Ascending aorta (tissue), 2 donors: ENCODE data around the gene ZNF491. TPM values are rescaled to one million over a fixed set of nuclear protein-coding genes. Genes with fewer than 3 reads are reported as not detected.

ENCODE experiments used
- DNase-seq, 2 donors: peaks; one replicate each; pipeline ENCODE4 v3.0.0-alpha.2; 2019; ENCODE audit warnings: low spot score in 2 of 2
- H3K27ac ChIP-seq, 2 donors: fragments of 200-600 bp; sonication (generic); one replicate each; pipeline ENCODE4 v1.5.1; 2016 to 2017; ENCODE audit warnings: mild to moderate bottlenecking in 1 of 2
- H3K27me3 ChIP-seq: fragments of 200-600 bp; sonication (generic); one replicate; pipeline ENCODE4 v1.5.1; 2017
- H3K36me3 ChIP-seq, 2 donors: fragments of 200-600 bp; sonication (generic); one replicate each; pipeline ENCODE4 v1.5.1; 2016
- H3K4me1 ChIP-seq, 2 donors: fragments of 200-600 bp; sonication (generic); one replicate each; pipeline ENCODE4 v1.5.1; 2016 to 2017; ENCODE audit warnings: mild to moderate bottlenecking in 1 of 2
- H3K4me3 ChIP-seq, 2 donors: fragments of 200-600 bp; sonication (generic); one replicate each; pipeline ENCODE4 v1.5.1; 2016 to 2017; ENCODE audit warnings: mild to moderate bottlenecking in 1 of 2
- H3K9me3 ChIP-seq, 2 donors: fragments of 200-600 bp; sonication (generic); one replicate each; pipeline ENCODE4 v1.5.1; 2016
- CTCF ChIP-seq, 3 experiments: fragments of 200-600 bp in 2 of 3; fragments of 450-650 bp in 1 of 3; sonication (generic) in 2 of 3; IDR thresholded peaks; one replicate each; pipeline ENCODE4 v1.5.1; 2016 to 2019; ENCODE audit warnings: antibody characterized with exemption in 3 of 3, mild to moderate bottlenecking in 1 of 3, moderate library complexity in 1 of 3
- intact Hi-C: fragments of 100-400 bp; cut with DNase I; formaldehyde crosslinking; loops from one replicate; pipeline ENCODE4 v1.15.1; 2023
- total RNA-seq: library from RNA; depleted of rRNA; stranded (reverse); fragments of >200 nt; gene quantifications from one replicate; pipeline ENCODE4 v1.1.0, GENCODE V29; 2016

Gene ZNF491
- total RNA-seq, 1 donor from 2014 or later = not detected

DNA sequence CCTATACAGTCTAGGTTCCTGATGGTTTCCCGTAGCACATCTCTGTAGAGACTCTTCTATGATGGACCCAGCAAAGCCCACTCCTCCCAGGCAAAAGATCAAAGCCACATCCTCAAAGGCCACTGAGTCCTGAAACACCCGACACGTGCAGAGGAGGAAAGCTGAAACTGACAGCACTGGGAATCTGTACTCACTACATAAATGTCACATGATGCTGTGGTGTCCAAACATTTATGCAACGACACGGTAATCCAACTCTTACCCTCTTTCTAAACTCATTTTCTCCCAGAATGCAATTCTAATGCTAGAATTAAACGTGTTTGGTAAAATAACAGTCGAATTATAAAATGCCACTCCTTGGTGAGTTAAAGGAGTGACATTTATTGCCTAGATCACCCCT is 38.5 kb upstream of the ZNF491 start:
- no peak for TF ChIP-seq CTCF (IDR thresholded peaks at IDR 0.05)
- intact Hi-C loops = no loop called here

GRCh38 chr19:11763117-11763516 is 35.2 kb upstream of the ZNF491 start:
- Histone ChIP-seq H3K4me3 (no peak overlapping the region), H3K4me1 (peaks cover 0 to 5% of the 10 kb centered on the region in 2 donors), H3K27me3 (no peaks in the 10 kb centered on the region), H3K36me3 (no peaks in the 10 kb centered on the region), H3K27ac (no peak overlapping the region), H3K9me3 (no peaks in the 10 kb centered on the region)
- no peak for TF ChIP-seq CTCF (IDR thresholded peaks at IDR 0.05)
- no peak for DNase-seq
- intact Hi-C loops = no loop called here

More for the DNA sequence above, 38.5 kb upstream of the ZNF491 start:
- Histone ChIP-seq H3K4me3 (no peak overlapping the region), H3K36me3 (no peaks in the 10 kb centered on the region), H3K9me3 (peaks cover 0 to 12% of the 10 kb centered on the region in 2 donors), H3K4me1 (no peaks in the 10 kb centered on the region), H3K27ac (no peak overlapping the region), H3K27me3 (no peaks in the 10 kb centered on the region)
- DNase-seq = no peak

GRCh38 chr19:11763611-11764010 is 34.7 kb upstream of the ZNF491 start:
- no peak overlapping the region for H3K27ac ChIP-seq
- peaks cover 0 to 10% of the 10 kb centered on the region in 2 donors for H3K4me1 ChIP-seq
- no peaks in the 10 kb centered on the region for H3K36me3 ChIP-seq
- TF ChIP-seq CTCF (IDR thresholded peaks at IDR 0.05) = no peak
- H3K27me3 ChIP-seq = no peaks in the 10 kb centered on the region
- no peak for DNase-seq
- no peaks in the 10 kb centered on the region for H3K9me3 ChIP-seq
- intact Hi-C loops = no loop called here
- no peak overlapping the region for H3K4me3 ChIP-seq

DNA sequence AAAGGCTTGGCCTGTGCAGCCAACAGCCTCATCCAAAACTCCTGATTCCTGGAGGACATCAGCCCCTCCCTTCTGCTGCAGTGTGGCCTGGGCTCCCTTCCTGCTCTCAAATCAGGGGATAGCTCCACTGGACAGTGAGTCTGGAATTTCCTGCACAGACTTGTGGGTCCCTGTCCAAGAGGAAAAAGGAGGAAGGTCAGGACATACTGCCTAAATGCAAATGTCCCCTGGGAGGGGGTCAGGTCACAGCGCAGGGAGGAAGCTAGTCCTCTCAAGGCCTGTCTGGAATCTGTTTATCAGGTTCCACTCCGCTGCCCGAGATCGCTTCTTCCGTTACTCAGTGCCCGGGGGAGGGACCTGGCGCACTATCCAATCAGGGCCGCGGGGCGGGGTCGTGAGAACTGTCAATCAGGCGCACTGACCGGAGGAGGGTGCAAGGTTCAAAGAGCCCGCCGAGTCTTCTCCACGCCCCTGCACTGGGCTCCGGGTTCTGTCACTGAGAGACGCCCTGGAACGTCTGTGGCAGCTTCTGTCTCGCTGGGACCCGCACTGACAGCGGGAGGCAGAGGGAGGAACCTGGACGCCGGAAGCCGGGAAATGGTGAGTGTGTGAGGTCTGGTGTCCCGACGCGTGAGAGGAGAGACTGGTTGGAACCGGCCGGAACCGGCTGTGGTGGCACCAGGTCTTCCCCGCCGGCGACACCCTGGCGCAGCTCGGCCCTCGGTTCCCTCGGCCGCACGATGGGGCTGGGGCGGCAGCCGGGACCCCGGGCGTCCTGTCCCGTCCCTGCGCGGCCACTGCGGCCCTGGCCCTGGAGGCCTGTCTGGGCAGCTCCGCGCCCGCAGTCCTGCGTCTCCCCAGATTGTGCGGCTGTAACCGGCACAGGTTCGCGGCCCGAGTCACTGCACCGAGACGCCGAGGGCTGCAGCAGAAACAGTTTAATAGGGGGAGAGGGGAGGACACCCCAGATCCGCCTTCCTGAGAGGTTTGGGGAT is 31.4 kb upstream of the ZNF491 start, which contains the start of gene ZNF441:
Gene ZNF441, plus strand, starts transcription at position 404 of the 995 bp plus-strand sequence. Its CDS starts 194 bp downstream, at position 598.
- intact Hi-C loops = loop anchor here (1.0 to 2.0 kb wide), 4 partner anchors 28 to 72 kb away; partner anchors contain the start of gene ZNF440
- Histone ChIP-seq H3K4me1 (peaks cover 0 to 11% of the 10 kb centered on the region in 2 donors), H3K27ac (peak within 1 kb of the TSS; percentile 91 to 95), H3K4me3 (peak within 1 kb of the TSS; percentile 93 to 94), H3K27me3 (no peaks in the 10 kb centered on the region), H3K36me3 (peaks cover 0 to 3% of the 10 kb centered on the region in 2 donors), H3K9me3 (peaks cover 0 to 21% of the 10 kb centered on the region in 2 donors)
- peak; percentile 89 to 98 for DNase-seq
- TF ChIP-seq CTCF (IDR thresholded peaks at IDR 0.05) = no peak

GRCh38 chr19:11767633-11768133 is 30.6 kb upstream of the ZNF491 start:
- TF ChIP-seq CTCF (IDR thresholded peaks at IDR 0.05) = no peak
- Histone ChIP-seq H3K27me3 (no peaks in the 10 kb centered on the region), H3K9me3 (peaks cover 6 to 29% of the 10 kb centered on the region in 2 donors), H3K4me1 (peaks cover 0 to 11% of the 10 kb centered on the region in 2 donors), H3K27ac (peak overlapping the region; percentile 91 to 95), H3K4me3 (peak overlapping the region; percentile 93 to 94), H3K36me3 (peaks cover 0 to 3% of the 10 kb centered on the region in 2 donors)
- DNase-seq = peak; percentile 8 to 66
- intact Hi-C loops = loop anchor here (1.0 to 2.0 kb wide), 4 partner anchors 28 to 73 kb away; partner anchors contain the start of gene ZNF440
